ENCODE measurements around the gene C16orf92.
"Not testable (repeated sequence)": the region's sequence is repeated elsewhere in the genome, so short reads cannot be mapped to it uniquely, and the experiment has no call there.

The C16orf92 gene

DNA sequence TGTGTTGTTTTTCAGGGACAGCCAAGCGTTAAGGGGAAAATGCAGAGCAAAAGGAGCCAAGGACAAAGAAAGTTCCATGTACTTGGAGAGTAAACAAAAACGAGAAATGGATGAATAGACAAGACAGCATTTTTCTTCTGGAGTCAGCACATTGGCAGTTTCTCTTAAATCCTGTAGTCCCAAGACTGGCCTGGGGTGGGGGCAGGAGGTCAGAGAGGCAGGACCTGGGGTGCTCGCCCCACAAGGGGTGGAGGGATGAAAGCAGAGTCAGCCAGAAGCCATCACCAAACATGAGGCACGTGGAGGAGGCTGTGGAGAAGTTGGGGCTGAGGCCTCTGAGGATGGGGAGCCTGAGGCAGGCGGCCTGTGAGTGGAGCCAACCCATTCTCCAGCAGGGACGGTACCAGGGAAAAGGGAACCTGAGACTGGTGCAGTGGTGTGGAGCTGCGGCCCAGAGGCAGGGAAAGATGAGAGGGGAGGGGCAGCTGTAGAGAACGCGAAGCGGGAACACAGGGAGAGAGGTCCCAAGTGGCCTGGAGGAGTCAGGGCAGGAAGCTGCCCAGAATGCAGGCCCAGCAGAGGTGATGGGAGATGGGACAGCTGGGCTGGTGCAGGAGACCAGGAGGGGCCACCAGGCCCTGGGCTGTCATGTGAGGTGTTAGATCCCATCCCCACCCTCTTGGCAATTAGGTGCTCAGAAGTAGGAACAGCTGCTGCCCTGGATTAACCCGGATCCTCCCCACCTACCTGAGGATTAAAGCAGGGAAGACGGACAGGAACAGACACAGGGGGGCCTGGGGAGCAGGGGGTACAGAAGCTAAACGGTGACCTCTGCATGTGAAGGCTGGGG lies 4.8 kb downstream of the C16orf92 start:
- DNase-seq, result no peak

DNA sequence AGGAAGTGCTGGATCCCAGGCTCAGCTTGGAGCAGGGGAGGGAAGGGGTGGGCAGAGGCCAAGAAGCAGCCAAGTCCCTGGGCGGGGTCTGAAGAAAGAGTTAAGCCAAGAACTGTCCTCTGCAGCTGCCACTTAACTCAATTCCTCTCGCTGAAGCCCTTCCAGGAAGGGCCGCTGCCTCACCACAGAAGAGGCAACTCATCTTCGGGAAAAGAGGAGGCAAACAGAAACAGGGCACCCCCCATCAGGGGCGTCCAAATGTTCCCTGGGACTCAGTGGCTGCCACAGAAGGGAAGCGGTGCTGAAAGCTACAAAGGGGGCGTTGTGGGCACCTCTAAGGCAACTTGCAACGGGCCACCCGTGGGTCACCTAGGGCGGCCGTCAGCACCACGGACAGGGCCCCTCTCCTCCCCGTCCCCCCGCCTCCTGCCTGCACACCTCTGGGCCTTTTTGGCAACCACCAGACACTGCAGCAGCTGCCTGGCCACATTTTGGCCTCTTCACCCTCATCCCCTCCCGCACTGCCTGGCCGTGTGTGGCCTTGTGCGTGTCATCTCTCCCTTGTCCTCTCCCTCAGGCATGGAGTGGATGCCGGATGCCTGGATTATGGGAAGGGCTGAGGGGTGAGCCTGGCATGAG lies 5.6 kb downstream of the C16orf92 start:
- DNase-seq, result peak; percentile 36

DNA sequence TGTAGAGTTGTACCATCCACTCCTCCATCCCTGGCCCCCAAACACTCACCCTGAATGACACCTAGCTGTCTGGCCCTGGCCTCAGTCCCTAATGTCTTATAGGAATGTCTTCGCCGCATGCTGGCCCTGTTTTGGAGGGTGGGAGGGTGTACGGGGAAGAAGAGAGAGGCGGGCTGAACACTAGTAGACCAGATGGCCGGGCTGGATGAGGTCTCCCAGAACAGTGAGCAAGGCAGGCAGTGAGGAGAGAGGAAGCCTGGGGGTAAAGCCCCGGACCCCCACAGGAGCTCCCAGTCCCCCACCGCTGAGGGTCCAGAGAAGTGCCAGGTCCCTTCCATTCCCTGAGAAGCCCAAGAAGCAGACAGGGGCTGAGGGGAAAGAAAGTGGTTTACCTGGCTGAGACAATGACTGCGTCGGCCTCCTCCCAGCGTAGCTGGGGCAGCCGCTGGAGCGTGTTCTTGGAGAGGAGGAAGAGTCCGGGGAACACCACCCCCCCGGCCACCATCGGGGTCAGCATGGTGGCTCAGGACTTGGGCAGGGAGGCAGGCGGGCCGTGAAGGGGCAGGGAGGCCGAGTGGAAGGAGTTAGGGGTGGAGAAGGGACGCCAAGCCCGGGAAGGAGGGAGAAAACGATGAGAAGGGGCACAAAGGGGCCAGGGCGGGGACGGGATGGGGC lies 7.2 kb downstream of the C16orf92 start:
- DNase-seq, result no peak

DNA sequence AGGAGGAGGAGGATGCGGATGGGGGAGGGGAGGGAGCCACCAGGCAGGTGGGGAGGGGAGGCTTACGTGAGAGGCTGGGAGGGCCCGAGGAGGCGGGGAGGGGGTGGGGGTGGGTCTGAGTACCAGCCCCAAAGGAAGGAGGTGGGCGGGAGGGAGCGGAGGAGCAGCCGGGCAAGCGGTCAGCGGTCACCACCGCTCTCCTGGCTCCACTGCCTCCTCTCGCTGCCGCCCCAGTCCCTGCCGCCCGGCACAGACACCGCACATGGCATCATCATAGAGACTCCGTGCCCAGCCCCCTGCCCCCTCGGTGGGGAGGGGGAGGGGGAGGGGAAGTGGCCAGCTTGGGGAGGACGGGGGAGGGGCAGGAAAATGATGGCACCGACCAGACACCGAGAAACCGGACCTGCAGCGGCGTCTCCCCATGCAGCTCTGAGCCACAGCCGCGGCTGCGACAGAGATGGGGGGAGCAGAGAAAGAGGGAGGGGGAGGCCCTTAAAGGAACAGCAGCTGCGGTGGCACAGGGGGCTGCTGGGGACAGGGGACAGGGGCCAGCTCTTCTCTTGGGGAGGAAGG lies 7.9 kb downstream of the C16orf92 start, which contains the start of gene TLCD3B:
TLCD3B (minus strand) TSS at position 431 of the 573 bp plus-strand sequence. CDS start 744 bp downstream, outside the sequence.
- no peak for DNase-seq

DNA sequence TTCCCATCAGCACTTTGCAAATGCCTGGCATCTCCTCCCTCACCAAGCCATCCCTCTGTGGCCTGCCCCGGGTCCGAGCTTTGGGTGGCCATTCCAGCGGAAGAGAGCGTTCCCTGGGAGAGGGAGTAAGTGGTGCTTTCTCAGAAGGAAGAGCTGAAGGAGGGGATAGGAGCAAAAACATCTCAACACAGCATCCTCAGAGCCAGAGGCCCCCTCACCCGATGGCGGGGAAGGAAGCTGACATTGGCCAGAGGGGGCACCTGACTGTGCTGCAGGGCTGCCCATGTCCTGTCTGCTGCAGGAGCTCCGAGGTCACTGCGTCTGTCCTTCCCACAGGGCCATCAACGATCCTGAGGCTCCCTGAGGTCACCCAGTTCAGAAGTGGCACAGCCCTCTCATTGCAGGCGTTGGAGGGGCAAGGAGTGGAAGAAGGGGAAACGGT lies 8.5 kb downstream of the C16orf92 start:
- DNase-seq, result no peak

DNA sequence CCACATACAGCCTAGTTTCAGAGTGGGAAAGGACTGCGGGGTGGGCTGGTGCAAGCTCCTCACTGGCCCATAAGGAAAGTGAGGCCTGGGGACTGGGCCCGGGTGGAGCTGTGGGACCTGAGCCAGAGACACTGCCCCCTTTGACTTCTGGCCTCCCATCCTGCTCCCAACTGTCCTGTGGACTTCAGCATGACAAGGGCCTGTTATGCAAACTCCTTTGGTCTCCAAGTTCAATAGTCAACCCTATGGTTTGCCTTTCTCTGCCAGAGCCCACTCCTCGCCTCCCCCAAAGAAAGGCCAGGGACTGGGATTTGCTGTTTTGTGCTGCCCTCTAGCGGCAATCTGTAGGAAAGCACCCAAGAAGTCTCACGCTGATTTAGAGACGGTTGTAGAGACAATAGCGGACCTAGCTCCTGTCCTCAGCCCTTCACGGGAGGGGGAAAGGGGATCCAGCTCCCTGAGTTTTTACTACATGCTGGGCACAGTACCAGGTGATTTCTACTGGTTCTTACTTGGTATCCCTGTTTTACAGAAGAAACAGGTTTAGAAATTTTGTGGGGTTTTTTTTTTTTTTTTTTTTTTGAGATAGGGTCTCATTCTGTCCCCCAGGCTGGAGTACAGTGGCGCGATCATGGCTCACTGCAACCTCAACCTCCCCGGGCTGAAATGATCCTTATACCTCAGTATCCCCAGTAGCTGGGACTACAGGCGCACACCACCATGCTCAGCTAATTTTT lies 9.3 kb downstream of the C16orf92 start:
- DNase-seq, result peak; percentile 89

DNA sequence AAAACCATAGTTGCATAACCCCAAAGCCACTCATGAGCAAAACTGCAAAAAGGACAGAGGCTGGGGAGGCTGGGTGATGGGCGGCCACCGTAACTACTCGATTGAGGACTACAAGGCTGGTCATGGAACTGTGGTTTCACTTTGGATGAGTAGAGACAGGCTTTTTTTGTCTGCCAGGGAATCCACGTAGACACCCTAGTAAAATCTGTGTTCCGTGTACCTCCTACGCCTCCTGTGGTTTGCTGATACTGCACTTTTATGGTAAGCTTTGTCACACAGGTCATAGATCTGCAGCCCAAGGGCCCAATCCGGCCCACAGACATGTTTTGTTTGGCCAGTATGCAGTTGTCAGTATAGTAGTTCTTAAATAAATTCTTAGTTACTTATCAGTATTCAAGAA lies 10.3 kb downstream of the C16orf92 start:
- DNase-seq, result peak; percentile 85

DNA sequence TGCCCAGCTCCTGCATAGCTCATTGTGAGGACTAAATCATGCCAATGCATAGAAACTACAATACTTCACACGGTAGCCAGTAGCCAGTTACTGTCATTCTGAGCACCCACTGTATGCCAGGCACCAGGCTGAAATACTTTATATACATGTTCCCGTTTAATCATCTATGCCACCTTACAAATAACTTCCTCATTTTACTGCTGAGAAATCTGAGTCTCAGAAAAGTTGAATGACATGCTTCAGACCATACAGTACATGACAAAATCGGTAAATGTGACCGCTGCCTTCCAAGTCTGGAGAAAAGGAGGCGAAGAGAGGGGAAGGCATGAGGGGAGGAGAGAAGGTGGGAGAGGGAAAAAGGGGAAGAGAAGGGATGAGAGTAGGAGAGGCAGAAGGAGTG lies 17.2 kb downstream of the C16orf92 start:
- peak; percentile 62 for DNase-seq

DNA sequence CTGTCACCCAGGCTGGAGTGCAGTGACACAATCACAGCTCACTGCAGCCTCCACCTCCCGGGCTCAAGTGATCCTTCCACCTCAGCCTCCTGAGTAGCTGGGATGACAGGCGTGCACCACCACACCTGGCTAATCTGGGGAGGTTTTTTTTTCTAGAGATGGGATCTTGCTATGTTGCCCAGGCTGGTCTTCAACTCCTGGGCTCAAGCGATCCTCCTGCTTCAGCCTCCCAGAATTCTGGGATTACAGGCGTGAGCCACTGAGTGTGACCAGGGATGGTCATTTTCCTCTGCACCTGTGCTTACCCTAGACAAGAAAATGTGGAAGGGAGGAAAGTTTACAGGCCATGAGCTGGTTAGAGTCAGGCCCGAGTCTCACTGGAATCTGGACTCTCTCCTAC lies 17.7 kb downstream of the C16orf92 start:
- not testable (repeated sequence) for DNase-seq

DNA sequence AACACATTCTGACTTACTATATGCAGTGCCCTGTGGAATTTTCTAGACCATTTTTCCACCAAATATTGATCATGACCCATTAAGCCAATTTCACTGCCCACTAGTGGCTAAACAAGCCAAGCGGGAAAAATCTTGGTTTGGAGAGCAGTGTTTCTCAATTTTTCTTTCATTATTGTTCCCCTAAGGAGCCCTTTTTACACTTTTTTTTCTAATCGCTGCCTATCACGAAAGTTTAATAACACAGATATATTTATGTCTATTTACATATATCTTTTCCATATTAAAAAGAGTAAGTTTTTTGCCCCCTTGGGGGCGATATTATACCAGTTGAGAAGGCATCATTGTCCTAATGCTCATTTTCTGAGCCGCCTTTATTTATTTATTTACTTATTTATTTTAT lies 18.8 kb downstream of the C16orf92 start:
- peak; percentile 81 for DNase-seq

DNA sequence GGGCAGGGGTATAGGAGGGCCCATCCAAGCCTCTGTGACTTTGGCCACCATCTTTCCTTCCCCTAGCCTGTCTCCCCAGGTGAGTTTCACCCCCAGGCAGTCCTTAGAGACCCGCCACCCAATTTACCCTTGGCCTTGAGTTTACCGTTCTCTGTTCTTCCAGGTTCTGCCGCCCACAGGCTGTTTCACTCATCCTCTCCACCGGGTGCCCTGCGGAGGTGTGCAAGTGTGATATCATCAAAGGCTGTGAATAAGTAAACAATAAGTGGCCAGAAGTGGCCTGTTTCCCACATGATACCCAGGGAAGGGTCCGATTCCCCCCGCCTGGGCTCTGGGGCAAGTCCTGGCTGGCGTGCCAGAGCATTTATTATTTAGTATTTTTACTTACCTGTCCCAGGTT lies 23.2 kb downstream of the C16orf92 start:
- DNase-seq, result no peak

DNA sequence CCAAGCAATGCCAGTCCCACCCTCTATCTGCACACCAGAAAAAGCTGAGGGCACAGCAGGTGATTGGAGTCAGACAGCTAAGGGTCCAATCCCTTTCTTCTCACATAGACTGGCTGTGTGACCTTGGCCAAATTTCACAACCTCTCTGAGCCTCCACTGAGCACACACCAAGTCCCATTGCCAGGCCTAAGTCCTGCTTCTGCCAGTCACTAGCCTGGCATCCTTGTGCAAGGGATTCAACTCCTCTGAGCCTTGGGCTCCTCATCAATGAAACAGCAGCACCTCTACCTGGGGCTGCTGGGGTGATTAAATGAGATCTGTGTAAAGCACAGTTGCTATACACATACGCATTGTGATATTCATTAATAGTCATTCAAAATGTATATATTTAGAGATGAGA lies 23.6 kb downstream of the C16orf92 start:
- no peak for DNase-seq

DNA sequence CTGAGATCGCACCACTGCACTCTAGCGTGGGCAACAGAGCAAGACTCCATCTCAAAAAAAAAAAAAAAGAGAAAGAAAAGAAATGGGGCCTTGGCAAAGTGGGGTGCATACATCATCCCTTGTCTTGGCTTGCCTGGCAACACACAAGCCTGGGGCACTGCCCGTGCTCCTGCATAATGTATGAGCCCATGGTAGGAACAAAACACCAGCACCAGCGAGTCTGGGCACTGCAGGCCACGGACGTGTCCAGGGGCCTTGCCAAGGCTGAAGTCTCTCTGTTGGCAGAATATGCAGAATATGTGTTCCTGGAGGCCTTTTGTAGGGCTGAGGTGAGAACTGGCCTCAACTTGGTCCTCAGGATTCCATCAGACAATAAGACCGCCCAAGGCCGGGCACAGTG lies 26.9 kb downstream of the C16orf92 start:
- DNase-seq, result no peak

DNA sequence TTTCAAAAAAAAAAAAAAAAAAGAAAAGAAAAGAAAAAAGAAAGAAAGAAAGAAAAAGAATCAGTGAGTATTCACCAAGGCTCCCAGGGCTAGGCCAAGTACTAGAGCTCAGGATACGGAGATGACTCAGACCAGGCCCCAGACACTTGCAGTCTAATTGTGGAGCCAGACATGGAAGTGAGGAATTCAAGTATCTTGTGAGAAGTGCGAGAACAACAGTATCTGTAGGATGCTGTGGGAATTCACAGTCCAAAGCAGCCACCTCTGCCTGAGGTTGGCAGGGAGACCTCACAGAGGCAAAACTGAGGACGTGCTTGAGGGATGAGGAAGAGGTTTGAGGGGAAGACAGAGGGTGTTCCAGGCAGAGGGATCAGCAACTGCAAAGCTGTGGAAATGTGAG lies 28.5 kb downstream of the C16orf92 start:
- DNase-seq, result no peak

DNA sequence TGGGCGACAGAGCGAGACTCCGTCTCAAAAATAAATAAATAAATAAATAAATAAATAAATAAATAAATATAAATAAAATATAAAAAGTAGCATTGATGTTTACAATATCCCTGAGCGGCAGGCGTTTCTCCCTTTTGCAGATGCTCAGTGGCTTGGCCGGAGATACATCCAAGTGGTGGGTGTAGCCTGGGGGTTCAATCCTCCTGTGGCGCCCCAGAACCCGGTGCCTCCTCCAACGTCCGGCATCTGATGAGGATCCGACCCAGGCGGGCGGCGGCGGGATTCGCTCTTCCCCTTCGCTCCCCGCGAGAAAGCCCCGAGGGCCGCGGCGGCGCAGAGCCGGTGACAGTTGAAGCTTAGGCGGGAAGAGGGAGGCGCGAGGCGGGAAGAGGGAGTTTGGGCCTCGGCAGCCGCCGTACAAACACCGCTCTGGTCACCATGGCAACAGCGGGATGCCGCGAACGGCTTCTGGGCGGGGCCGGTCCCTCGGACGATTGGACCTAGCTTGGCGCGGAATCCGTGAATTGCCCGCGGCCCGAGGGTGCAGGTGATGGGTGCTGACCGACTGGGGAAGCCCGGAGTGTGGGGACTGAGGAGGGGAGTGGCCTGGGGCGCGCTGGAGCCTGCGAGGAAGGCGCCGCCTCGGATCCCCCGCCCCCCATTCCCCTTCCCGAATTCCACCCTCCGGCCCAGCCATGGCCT lies 29.8 kb downstream of the C16orf92 start:
- DNase-seq, result peak; percentile 96

DNA sequence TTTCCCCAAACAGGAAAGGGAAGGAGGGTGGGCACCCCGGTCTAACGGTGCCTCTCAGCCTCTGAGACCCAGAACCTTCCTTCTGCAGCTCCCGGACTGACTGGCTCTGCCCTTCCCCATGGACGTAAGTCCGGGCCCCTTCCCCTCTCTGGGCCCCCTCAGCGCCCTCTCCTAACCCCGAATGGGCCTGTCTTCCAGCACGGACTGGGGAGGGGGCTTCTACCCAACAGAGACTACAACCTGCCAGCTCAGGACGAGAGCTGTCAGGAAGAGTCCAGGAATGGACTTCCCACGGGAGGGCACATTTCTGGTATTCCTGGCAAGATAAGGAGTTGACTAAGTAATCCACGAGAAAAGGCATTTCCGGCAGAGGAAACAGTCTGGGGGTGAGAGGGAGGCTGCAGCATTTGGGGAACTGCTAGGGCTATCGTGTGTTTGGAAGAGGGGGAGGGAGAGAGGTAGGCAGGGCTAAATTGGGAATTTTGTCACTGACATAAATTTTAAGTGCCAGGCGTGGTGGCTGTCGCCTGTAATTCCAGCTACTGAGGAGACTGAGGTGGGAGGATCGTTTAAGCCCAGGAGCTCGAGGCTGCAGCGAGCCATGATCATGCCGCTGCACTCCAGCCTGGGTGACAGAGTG lies 30.5 kb downstream of the C16orf92 start:
- DNase-seq, result peak; percentile 47

DNA sequence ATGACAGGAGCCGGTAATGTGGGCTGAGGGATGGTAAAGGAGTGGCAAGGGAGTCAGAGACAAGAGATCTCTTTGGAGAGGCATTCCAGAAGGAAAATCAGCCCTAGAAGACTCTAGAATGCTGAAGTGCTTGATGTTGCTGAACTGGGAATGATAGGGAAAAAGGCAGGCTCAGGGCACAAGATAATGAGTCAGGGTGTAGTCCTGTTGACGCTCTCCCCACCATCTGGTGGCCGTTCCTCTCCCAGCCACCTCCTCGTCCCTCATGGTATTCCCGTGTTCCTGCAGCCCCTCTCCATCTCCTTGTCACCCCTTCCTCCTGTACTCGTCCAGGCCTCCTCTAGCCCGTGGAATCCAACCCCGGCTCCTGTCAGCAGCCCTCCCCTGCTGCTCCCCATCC lies 31.5 kb downstream of the C16orf92 start:
- DNase-seq, result no peak

DNA sequence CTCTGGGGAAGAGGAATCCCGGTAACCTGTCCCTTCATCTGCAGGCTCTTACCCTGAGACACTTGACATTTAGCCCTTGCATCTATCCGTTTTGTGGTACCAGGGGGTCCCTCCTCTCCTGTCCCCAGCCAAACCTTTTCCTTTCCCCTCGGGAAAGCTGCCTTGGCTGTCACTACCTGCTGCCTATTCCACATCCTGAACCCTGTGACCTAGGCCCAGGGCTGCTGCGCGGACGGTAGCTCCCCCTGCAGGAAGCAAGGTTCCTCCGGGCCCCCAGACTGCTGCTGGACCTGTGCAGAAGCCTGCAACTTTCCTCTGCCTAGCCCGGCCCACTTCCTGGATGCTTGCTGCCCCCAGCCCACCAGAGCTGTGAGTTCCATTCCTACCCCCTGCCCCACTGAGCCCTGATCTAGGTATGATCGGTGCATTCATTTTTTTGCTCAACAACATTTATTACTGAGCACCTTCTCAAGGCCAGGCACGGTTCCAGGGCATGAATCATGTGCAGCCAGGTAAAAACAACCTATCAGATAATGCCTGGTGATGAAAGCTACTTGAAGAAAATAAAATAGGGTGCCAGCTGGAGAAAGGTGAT lies 32.1 kb downstream of the C16orf92 start:
- peak; percentile 47 for DNase-seq

DNA sequence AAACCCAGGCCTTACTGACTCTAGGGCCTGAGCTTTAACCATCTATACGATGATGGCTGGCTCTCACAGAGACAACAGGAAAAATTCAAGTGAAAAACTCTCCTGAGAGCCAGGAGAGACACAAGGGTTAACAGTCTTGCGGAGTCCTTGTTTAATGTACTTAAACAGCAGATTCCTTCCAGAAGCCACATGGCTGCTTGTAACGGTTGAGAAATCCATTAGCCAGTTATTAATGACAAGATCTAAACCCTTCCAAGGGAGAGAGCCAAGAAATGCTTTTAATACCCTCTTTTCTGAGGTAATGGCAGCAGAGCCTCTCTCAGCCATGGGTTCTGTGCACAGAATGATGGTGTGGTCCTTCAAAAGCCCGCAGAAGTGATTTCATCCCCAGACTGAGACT lies 37.3 kb downstream of the C16orf92 start:
- DNase-seq, result no peak

DNA sequence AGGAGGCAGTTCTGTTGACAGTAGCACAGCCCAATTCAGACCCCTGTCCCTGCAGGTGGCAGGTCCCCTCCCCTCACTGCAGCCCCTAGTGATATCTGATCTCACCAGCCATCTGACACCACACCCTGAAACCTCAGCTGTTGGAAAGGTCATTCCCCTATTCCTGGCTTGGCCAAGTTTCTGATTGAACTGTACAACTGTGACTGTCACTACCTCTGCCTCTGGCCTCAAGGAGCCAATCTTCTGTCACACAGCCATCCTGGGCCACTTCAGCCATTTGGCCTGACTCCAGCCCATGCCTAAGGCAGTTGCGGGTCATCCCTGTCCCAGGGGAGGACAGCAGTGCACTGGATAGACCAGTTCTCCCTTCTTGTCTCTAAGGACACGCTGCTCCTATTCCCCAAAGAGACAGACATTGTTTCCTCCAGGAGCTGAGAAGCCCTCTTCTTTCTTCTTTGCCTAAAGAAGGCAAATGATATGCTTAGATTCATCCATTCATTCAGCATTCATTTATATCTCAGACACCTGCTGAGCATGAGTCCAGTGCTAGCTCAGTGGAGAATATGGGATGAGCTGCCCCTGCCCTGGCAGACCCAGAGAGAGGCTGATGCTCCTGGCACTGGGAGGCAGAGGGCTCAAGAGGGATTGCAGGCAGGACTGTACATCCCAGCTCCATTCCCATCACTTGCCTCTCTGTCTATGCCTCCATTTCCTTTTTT lies 38.0 kb downstream of the C16orf92 start:
- DNase-seq, result no peak

All from OCI-M1 (cell line).